SK-N-SH treated with all-trans-retinoic acid at 6 μM for 48 hours (cell line): ENCODE results near the gene TAF11L3.
"Not testable (repeated sequence)": the region's sequence is repeated elsewhere in the genome, so short reads cannot be mapped to it uniquely, and the experiment has no call there.

ENCODE experiments used
- ATAC-seq: fragments of 200-7000 bp; cut with Tn5 transposase; 3 replicates; pipeline ENCODE4 v1.9.1; 2020; ENCODE audit warnings: mild to moderate bottlenecking, moderate library complexity
- ARNTL ChIP-seq: fragments of 450-650 bp; formaldehyde crosslinking; IDR thresholded peaks from 2 replicates; pipeline ENCODE4 v1.5.0; 2020; ENCODE audit warnings: low read depth, mild to moderate bottlenecking, moderate library complexity, borderline replicate concordance
- CSDC2 ChIP-seq: fragments of 250-450 bp; sonication (Bioruptor Pico); IDR thresholded peaks from 2 replicates; pipeline ENCODE4 v1.5.0; 2020; ENCODE audit warnings: mild to moderate bottlenecking, moderate library complexity
- GLIS3 ChIP-seq: fragments of 250-450 bp; sonication (Bioruptor Pico); IDR thresholded peaks from 2 replicates; pipeline ENCODE4 v1.5.0; 2020; ENCODE audit warnings: mild to moderate bottlenecking, moderate library complexity
- ISL1 ChIP-seq: fragments of 250-450 bp; sonication (Bioruptor Pico); IDR thresholded peaks from 2 replicates; pipeline ENCODE4 v2.1.2; 2022; ENCODE audit warnings: mild to moderate bottlenecking, moderate library complexity
- OSR1 ChIP-seq: fragments of 250-450 bp; sonication (Bioruptor Pico); IDR thresholded peaks from 2 replicates; pipeline ENCODE4 v1.8.0; 2022; ENCODE audit warnings: moderate library complexity, mild to moderate bottlenecking, inconsistent platforms
- POU6F1 ChIP-seq: fragments of 250-450 bp; sonication (Bioruptor Pico); IDR thresholded peaks from 2 replicates; pipeline ENCODE4 v1.8.0; 2021; ENCODE audit warnings: low read depth, mild to moderate bottlenecking, moderate library complexity, borderline replicate concordance
- PPARA ChIP-seq: fragments of 250-450 bp; sonication (Bioruptor Pico); IDR thresholded peaks from 2 replicates; pipeline ENCODE4 v1.5.0; 2020; ENCODE audit warnings: mild to moderate bottlenecking, borderline replicate concordance
- RARB ChIP-seq: fragments of 250-450 bp; sonication (Bioruptor Pico); IDR thresholded peaks from 2 replicates; pipeline ENCODE4 v1.8.0; 2021; ENCODE audit warnings: mild to moderate bottlenecking, moderate library complexity
- SNAI2 ChIP-seq: fragments of 250-450 bp; sonication (Bioruptor Pico); IDR thresholded peaks from 2 replicates; pipeline ENCODE4 v1.5.0; 2020; ENCODE audit warnings: mild to moderate bottlenecking, moderate library complexity
- TOX ChIP-seq: fragments of 250-450 bp; sonication (Bioruptor Pico); IDR thresholded peaks from 2 replicates; pipeline ENCODE4 v1.8.0; 2021; ENCODE audit warnings: mild to moderate bottlenecking, moderate library complexity, borderline replicate concordance
- TSHZ2 ChIP-seq: fragments of 250-450 bp; sonication (Bioruptor Pico); IDR thresholded peaks from 2 replicates; pipeline ENCODE4 v1.5.0; 2020; ENCODE audit warnings: mild to moderate bottlenecking, moderate library complexity
- ZC3H10 ChIP-seq: fragments of 250-450 bp; sonication (Bioruptor Pico); IDR thresholded peaks from 2 replicates; pipeline ENCODE4 v1.5.1; 2021; ENCODE audit warnings: mild to moderate bottlenecking, moderate library complexity
- ZFP3 ChIP-seq: fragments of 250-450 bp; sonication (Bioruptor Pico); IDR thresholded peaks from 2 replicates; pipeline ENCODE4 v1.5.0; 2020; ENCODE audit warnings: mild to moderate bottlenecking, moderate library complexity
- ZFP30 ChIP-seq: fragments of 450-650 bp; formaldehyde crosslinking; IDR thresholded peaks from 2 replicates; pipeline ENCODE4 v1.5.0; 2022; ENCODE audit warnings: mild to moderate bottlenecking, moderate library complexity
- ZNF565 ChIP-seq: fragments of 450-650 bp; formaldehyde crosslinking; conservative IDR thresholded peaks from 2 replicates; pipeline ENCODE4 v1.5.0; 2020; ENCODE audit warnings: low read depth, mild to moderate bottlenecking, moderate library complexity
- ZNF70 ChIP-seq: fragments of 450-650 bp; formaldehyde crosslinking; IDR thresholded peaks from 2 replicates; pipeline ENCODE4 v1.5.0; 2020; ENCODE audit warnings: mild to moderate bottlenecking, moderate library complexity
- ZNF8 ChIP-seq: fragments of 450-650 bp; formaldehyde crosslinking; IDR thresholded peaks from 2 replicates; pipeline ENCODE4 v1.5.0; 2020; ENCODE audit warnings: mild to moderate bottlenecking, moderate library complexity
- TF ChIP-seq, protein P1 (sequence below): fragments of 250-450 bp; sonication (Bioruptor Pico); IDR thresholded peaks from 2 replicates; pipeline ENCODE4 v1.5.1; 2020; ENCODE audit warnings: low read depth, mild to moderate bottlenecking, moderate library complexity
- TF ChIP-seq, protein P2 (sequence below): fragments of 250-450 bp; sonication (Bioruptor Pico); IDR thresholded peaks from 2 replicates; pipeline ENCODE4 v1.5.1; 2021; ENCODE audit warnings: mild to moderate bottlenecking, moderate library complexity

Gene TAF11L3

DNA sequence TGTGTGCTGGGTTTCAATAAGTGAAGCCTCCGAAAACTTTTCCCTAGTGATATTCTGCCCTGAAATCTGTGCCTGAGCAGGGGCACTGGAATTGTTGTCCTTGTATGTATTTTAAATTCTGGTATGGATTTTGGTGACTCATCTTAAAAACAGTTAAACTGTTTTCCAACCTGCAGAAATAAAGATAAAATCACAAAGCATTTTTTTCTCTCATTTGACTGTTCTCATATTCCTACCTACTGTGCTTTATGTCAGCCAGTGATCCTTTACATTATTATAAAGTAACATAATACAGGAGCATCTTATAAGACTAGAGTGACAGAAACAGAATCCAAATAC is 31.0 kb upstream of the TAF11L3 start:
- TF ChIP-seq ZFP3 = no peak
- no peak for TF ChIP-seq ZNF70 (CRISPR knock-in tag)
- TF ChIP-seq TSHZ2 = no peak
- TF ChIP-seq ISL1 (CRISPR knock-in tag) = no peak
- no peak for TF ChIP-seq ZFP30 (CRISPR knock-in tag)
- no peak for TF ChIP-seq PPARA (CRISPR knock-in tag)
- TF ChIP-seq OSR1 (CRISPR knock-in tag) = no peak
- no peak for TF ChIP-seq ZNF565 (CRISPR knock-in tag)
- TF ChIP-seq, protein P1, sequence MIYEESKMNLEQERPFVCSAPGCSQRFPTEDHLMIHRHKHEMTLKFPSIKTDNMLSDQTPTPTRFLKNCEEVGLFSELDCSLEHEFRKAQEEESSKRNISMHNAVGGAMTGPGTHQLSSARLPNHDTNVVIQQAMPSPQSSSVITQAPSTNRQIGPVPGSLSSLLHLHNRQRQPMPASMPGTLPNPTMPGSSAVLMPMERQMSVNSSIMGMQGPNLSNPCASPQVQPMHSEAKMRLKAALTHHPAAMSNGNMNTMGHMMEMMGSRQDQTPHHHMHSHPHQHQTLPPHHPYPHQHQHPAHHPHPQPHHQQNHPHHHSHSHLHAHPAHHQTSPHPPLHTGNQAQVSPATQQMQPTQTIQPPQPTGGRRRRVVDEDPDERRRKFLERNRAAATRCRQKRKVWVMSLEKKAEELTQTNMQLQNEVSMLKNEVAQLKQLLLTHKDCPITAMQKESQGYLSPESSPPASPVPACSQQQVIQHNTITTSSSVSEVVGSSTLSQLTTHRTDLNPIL (CRISPR knock-in tag) = no peak
- TF ChIP-seq, protein P2, sequence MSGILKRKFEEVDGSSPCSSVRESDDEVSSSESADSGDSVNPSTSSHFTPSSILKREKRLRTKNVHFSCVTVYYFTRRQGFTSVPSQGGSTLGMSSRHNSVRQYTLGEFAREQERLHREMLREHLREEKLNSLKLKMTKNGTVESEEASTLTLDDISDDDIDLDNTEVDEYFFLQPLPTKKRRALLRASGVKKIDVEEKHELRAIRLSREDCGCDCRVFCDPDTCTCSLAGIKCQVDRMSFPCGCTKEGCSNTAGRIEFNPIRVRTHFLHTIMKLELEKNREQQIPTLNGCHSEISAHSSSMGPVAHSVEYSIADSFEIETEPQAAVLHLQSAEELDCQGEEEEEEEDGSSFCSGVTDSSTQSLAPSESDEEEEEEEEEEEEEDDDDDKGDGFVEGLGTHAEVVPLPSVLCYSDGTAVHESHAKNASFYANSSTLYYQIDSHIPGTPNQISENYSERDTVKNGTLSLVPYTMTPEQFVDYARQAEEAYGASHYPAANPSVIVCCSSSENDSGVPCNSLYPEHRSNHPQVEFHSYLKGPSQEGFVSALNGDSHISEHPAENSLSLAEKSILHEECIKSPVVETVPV (CRISPR knock-in tag) = no peak
- no peak for TF ChIP-seq ZNF8 (CRISPR knock-in tag)
- TF ChIP-seq CSDC2 (CRISPR knock-in tag) = no peak
- no peak for TF ChIP-seq RARB (CRISPR knock-in tag)
- no peak for ATAC-seq

DNA sequence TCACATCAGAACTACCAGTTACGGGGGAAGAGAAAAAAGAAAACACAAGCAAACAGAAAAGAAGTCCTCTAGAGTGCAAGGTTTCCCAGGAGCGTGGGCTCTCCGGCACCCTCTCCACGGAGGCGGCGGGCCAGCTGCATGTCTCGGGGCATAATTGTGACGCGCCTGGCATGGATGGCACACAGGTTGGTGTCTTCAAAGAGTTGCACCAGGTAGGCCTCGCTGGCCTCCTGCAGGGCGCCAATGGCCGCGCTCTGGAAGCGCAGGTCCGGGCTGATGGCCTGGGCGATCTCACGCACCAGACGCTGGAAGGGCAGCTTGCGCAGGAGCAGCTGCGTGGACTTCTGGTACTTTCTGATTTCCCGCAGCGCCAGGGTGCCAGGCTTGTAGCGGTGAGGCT is 26.9 kb upstream of the TAF11L3 start:
- ATAC-seq = not testable (repeated sequence)

GRCh38 chr5:17492770-17493169 is 25.4 kb upstream of the TAF11L3 start:
- TF ChIP-seq ZC3H10 (CRISPR knock-in tag) (no peak), OSR1 (CRISPR knock-in tag) (no peak), PPARA (CRISPR knock-in tag) (no peak)
- no peak for ATAC-seq

DNA sequence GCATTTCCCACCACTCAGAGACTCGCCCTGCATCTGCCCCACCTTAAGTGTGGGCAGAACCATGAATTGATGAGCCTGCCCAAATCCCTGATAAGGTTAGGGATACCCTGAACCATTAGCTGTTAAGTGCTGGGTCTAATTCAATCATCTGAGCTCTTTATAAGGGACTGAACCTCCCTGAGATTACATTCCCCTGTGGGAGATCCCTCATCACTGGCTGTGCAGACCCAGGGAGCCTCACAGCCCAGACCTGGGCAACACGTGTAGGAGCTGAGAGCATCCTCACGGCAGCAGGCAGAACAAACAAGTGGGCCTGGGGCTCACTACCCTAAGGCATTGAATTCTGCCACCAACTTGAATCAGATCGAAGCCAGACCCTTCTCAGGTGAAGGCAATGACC is 20.7 kb upstream of the TAF11L3 start:
- no peak for ATAC-seq
- TF ChIP-seq ARNTL (CRISPR knock-in tag) (no peak), TSHZ2 (no peak), RARB (CRISPR knock-in tag) (no peak), ZFP30 (CRISPR knock-in tag) (no peak), GLIS3 (no peak), ZC3H10 (CRISPR knock-in tag) (no peak), SNAI2 (CRISPR knock-in tag) (no peak), OSR1 (CRISPR knock-in tag) (no peak), PPARA (CRISPR knock-in tag) (no peak), CSDC2 (CRISPR knock-in tag) (no peak), POU6F1 (CRISPR knock-in tag) (no peak), ZNF8 (CRISPR knock-in tag) (no peak), TOX (CRISPR knock-in tag) (no peak), ZNF565 (CRISPR knock-in tag) (no peak)
- TF ChIP-seq, protein P2 (CRISPR knock-in tag) = no peak
- TF ChIP-seq, protein P1 (CRISPR knock-in tag) = no peak
- TF ChIP-seq, all 23 proteins: peak for 0

DNA sequence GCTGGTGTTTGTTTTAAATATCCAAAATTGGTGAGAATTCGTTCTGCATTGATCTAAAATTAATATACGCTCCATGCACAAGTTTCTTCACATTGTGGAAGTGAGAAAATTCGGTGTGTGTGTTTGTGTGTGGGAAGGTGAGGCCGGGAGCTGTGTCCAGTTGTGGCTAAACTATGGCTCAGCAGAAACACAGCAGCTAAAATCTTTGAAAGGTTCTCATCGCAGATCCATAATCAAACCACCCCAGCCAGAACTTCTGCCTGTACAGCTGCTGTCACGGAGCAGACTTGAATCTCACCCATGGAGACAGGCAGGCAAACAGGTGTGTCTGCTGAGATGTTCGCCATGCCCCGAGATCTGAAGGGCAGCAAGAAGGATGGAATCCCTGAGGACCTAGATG is 20.2 kb upstream of the TAF11L3 start, which contains the start of gene TAF11L2:
TAF11L2 (plus strand) TSS at position 301 of the 400 bp plus-strand sequence.
- ATAC-seq = not testable (repeated sequence)
